T follicular helper cell (primary cell): Measurements from ENCODE around the gene MARS2.
"Not testable (repeated sequence)": the region's sequence is repeated elsewhere in the genome, so short reads cannot be mapped to it uniquely, and the experiment has no call there.

Source experiments
- DNase-seq: peaks from one replicate; pipeline ENCODE4 v3.0.0-alpha.2; 2020; ENCODE audit warnings: low read depth

MARS2 gene

DNA sequence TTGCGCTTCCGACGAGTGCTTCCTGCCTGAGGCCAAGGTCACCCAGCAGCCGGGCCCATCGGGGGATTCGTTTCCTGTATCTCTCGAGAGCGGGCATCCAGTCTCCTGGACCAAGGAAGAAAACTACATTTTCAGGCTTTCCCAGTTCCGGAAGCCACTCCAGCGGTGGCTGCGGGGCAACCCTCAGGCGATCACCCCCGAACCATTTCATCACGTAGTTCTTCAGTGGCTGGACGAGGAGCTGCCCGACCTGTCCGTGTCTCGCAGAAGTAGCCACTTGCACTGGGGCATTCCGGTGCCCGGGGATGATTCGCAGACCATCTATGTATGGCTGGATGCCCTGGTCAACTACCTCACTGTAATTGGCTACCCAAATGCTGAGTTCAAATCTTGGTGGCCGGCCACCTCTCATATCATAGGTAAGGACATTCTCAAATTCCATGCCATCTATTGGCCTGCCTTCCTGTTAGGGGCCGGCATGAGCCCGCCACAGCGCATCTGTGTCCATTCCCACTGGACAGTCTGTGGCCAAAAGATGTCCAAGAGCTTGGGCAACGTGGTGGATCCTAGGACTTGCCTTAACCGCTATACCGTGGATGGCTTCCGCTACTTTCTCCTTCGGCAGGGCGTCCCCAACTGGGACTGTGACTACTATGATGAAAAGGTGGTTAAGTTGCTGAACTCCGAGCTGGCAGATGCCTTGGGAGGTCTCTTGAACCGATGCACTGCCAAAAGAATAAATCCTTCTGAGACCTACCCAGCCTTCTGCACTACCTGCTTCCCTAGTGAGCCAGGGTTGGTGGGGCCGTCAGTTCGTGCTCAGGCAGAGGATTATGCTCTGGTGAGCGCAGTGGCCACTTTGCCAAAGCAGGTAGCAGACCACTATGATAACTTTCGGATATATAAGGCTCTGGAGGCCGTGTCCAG lies 1.0 kb downstream of the MARS2 start:
- no peak for DNase-seq

DNA sequence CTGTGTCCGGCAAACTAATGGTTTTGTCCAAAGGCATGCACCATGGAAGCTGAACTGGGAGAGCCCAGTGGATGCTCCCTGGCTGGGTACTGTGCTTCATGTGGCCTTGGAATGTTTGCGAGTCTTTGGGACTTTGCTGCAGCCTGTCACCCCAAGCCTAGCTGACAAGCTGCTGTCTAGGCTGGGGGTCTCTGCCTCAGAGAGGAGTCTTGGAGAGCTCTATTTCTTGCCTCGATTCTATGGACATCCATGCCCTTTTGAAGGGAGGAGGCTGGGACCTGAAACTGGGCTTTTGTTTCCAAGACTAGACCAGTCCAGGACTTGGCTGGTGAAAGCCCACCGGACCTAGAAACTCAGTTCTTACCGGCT lies 1.7 kb downstream of the MARS2 start:
- DNase-seq: no peak

DNA sequence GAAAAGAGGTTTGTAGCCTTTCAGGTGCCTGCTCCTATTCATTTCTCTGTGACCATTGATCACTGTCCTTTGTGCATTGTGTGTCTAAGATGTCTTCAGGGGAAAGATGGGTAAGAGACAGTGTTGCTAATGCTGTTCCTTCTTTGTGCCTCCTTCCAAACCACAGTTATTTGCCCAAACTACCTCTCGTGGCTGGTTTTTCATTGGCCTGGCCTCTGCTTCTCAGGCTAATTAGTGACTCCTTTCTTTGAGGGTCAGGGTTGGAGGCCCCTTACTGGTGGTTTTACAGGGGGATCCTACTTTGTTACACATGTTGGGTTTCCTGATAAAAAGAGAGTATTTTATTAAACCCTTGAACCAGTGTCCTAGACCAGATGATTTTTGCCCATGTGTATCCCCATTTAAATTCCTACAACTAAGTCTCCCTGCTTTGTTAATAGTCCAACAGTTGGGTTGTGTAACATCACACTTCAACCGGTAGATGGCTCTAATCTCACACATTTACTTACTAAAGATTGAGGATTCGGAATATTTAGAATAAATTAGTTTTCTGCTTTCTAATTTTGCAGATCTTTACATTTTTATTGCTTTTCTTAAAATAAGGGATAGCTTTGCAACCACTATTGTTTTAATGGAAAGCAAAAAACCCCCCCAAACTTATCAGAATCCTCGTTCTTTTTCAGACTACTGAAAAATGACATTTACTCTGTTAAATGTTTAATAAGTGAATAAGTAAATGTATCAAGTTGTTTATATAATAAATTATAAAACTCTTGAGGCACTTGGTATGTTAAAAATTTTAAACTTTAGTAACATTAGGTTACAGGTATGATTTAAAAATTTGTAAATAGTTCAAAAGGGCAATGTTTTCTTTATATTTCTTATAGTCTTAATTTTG lies 2.4 kb downstream of the MARS2 start:
- DNase-seq: no peak

DNA sequence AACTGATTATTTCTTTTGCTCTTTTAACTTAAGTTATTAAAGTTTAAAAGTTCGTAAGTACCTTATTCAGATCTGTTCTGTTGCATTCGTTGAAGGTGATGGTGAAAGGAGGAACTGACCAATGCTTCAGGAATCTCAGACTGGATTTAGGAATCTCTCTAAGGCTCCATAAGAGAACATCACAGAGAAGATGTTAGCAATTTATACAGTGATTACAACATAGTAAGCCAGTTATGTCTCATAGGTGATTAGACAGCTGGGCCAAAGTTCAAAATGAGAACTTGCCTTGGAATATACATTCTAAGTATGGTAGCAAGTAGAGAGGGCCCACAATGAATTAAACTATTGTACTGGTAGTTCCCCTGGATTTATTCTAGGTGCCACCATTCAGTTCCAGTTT lies 3.2 kb downstream of the MARS2 start:
- no peak for DNase-seq

DNA sequence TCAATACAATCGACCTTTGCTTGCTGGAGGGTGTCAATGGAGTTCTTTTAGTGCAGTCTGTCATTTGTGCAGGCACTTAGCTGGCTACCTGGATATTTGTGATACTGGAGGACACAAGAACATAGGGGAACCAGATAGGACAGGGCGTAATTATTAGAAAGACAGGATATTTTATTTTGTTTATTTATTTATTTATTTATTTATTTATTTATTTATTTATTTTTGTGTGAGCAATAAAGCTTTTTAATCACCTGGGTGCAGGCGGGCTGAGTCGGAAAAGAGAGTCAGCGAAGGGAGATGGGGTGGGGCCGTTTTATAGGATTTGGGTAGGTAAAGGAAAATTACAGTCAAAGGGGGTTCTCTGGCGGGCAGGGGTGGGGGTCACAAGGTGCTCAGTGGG lies 4.0 kb downstream of the MARS2 start:
- DNase-seq: not testable (repeated sequence)

DNA sequence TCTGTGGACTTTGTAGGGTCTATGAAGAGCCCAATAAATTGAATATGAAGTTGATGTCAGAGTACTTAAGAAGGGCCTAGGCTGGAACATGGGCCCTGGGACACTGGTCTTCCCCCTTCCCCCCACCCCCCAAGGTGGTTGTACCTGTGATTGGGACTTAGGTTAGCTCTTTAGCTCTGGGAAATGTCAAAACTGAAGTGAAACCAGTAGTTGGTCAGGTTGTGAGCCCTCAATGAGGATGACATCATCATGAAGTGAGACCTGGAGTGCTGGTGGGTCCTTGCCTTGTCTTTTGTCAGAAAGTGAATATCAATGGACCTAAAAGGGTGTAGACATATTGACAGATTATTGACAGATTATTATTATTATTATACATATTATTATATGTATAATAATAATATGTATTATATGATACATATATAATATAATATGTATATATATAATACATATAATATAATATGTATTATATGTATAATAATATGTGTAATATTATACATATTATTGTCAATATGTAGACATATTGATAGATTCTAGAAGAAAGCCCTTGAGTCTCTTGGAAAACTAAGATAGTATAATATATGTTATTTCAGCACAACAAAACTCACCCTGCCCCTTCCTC lies 5.4 kb downstream of the MARS2 start:
- no peak for DNase-seq

DNA sequence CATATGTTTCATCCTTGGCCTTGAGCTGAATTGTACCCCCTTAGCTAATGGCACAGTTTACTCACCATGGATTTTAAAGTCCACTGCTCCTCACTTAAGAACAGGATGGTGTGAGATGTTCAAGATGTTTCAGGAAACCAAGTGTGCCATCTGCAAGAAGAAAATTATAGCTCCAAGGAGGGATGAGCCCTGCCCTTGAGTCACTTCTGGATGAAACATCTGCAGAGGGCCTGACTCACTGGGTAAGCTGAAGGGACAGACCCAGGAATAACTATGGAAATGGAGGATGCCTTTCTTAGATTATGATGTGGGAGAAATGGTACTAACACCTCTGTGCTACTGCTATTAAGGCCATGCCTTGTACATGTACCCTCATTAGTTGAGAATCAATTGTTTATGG lies 6.4 kb downstream of the MARS2 start:
- DNase-seq: no peak

DNA sequence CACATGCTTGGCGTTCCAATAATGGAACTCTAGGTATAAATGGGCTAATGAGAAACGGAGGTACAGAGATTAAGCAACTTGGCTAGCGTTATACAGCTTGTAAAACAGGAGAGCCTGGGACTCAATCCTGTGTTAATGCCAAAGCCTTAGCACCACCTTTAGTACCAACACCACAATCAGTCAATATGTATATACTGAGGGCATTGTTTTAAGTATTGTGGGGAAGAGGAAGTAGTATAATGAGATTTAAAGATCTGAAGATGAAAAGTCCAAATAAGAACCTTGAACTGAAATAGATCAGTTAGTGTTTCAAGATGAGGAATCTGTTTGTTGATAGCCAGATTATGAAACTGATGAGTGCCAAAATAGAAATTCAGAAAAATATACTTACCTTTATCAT lies 8.1 kb downstream of the MARS2 start:
- DNase-seq: no peak

DNA sequence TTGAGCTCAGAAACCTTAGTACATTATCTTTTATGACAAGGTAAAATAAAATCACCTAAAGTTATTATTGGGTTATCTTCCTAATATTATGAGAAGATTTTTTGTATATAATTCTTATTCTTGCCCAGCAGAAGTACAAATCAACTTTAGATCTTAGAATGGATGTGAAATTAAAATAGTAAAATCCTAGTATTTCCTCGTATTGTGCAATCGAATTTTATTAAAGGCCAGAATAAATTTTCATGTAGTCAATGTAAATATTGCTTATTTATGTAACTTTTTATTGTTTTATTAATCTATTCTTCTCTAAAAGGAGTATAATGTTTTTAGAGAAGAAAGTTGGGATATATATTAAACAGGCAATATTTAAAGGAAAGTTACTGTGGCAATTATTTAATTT lies 12.7 kb downstream of the MARS2 start:
- DNase-seq: no peak

DNA sequence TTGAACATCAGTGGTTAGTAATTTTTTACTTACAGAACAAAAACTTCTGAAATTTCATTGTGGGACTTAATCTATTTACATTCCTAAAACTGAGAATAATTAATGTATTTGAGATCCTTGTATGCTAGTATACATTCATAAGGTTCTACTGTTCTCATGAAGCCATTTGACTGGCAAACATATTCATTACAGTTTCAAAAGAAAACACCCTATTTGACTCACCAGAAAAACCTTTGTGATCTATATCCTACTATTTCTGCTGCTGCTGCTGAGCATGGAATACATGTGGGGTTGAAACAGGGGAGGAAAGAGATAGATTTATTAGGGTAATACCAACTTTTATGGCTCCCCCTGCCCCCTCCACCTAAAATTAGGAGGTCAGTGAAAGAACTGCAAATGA lies 21.8 kb downstream of the MARS2 start:
- DNase-seq: no peak

DNA sequence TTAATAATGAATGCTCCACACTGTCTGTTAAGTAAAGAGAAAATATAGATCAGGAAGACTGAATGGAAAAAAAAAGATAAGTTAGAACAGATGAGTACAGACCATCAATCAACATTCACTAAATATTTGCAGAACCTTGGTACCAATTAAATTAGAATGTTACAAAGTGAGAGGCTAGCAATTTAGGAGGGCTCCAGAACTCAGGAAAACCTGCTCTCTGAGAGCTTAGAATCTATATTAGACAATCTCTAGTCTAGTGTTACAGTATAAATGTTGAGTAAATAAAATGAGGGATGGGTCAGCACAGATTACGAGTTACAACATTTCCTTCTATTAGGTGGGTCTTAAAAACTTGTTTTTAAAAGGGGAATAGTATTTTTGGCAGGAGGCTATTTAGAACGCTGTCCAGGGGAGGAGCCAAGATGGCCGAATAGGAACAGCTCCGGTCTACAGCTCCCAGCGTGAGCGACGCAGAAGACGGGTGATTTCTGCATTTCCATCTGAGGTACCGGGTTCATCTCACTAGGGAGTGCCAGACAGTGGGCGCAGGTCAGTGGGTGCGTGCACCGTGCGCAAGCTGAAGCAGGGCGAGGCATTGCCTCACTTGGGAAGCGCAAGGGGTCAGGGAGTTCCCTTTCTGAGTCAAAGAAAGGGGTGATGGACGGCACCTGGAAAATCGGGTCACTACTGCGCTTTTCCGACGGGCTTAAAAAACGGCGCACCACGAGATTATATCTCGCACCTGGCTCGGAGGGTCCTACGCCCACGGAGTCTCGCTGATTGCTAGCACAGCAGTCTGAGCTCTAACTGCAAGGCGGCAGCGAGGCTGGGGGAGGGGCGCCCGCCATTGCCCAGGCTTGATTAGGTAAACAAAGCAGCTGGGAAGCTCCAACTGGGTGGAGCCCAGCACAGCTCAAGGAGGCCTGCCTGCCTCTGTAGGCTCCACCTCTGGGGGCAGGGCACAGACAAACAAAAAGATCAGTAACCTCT lies 23.7 kb downstream of the MARS2 start:
- not testable (repeated sequence) for DNase-seq

DNA sequence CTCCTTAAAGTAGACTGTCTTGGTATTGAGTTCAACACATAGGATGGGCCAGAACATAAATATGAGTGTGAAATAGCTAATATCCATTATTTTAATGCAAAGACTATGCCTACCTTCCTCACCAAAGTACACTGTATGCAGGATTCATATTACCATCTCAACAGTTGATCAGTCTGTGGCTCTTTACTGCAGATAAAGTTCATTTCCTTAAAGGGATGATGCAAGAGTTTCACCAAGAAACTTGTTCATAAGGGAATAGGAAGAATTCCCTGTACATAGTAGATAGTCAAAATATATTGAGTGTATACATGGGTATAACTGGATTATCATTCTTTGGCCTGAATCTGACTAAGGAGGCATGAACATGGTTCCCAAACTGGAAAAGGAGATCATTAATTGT lies 35.0 kb downstream of the MARS2 start:
- DNase-seq: no peak
